Skin epidermis (tissue), 12 donors: ENCODE data around the gene TRIP11.
A peak's percentile ranks its signal among the peaks of the same experiment; 100 is the strongest.

ENCODE experiments used
- H3K27ac ChIP-seq, 21 experiments: fragments of 200-600 bp; sonication (generic) in 11 of 21; one replicate each; pipeline ENCODE4 v1.5.0; 2020; ENCODE audit warnings: mild to moderate bottlenecking in 3 of 21, inconsistent platforms in 2 of 21, moderate library complexity in 2 of 21
- H3K4me3 ChIP-seq, 7 experiments: fragments of 200-600 bp; sonication (generic) in 2 of 7; one replicate each; pipeline ENCODE4 v1.5.0; 2020; ENCODE audit warnings: inconsistent platforms in 2 of 7, mild to moderate bottlenecking in 2 of 7, moderate library complexity in 1 of 7

TRIP11 gene

DNA sequence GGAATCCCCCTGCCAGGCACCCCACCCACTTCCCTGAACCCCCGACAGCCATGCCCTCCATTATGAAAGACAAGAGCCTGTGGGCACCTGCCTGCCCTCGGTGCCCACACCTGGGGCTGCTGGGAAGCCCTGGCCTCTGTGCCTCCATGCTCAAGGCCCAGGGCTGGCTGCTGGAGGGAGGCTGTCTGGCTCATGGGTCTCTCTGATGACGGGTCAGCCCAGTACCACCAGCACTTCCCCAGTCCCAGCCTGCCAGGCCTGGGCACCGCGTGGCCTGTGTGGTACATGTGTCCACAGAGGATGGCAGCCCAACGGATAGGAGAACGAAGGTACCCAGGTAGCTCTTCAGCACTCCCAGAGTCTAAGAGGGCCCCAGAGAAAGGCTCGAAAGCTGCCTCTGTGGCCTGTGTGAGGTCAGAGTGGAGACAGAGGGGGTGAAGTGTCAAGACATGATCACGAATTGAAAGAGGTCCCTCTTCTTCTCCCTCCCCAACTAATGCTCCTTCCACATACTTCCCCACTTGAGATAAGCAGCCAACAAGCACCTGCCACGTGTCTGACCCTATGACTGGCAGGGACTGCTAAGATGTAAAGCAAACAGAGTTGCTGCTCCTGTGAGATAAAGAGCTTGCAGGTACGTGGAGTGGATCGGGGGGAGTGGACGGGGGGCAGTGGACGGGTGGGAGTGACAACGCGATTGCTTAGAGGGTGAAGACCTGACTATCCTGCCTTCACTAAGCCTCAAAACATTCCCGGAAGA lies 113.5 kb downstream of the TRIP11 start:
- Histone ChIP-seq H3K27ac (no peak overlapping the region), H3K4me3 (no peak overlapping the region)

DNA sequence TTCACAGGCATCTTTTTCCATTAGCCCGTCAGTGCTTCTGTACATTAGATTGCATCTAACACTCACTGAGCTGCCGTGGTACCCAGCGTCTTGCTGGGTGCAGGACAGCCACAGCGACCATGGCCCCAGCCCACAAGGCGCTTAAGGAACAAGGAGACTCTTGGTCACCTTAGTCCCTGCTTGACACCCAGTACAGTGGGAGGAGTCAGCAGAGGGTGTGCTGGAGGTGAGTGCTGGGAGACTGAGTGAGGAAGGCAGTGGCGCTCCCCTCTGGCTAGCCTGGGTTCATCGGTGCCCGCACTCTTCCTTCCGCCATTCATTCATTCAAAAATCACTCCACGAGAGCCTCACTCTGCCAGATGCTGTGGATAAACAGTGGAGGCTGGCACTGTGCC lies 114.1 kb downstream of the TRIP11 start:
- H3K4me3 ChIP-seq, result no peak overlapping the region
- peak overlapping the region in 1 of 21 experiments; percentile 36 for H3K27ac ChIP-seq

DNA sequence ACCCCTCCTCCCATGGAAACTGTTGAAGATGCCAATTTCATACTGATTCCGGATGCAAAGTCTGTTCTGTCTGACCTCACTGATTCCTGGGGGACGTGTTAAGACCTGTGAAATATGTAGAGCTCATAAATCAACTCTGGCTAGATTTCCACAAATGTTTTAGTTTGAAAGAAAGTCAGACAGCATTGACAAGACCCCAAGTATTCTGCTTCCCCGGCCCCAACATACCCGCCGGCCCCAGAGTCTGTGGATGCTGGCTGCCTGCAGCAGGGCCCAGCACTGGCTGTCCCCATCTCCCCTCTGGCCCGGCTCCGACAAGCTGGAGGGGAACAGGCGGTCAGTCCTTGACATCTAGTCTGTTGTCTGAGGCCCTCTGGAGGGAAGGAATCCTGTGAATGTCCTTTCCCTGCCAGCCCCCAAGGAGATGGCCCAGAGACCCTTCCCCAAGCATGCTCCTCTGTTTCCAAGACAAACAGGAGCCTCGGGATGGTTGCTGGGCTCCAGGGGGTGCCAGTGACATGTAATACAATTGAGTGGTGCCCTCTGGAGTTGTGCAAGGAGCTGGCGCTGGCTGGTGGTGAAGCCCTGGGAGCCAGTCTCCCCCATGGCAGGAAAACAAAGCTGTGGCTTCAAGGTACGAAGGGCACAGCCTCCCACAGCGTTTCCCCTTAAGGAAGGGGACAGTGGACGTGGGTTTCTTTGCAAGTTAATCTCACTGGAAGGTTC lies 114.7 kb downstream of the TRIP11 start:
- Histone ChIP-seq H3K27ac (peak overlapping the region in 2 of 21 experiments; percentile 16 to 36), H3K4me3 (no peak overlapping the region)

DNA sequence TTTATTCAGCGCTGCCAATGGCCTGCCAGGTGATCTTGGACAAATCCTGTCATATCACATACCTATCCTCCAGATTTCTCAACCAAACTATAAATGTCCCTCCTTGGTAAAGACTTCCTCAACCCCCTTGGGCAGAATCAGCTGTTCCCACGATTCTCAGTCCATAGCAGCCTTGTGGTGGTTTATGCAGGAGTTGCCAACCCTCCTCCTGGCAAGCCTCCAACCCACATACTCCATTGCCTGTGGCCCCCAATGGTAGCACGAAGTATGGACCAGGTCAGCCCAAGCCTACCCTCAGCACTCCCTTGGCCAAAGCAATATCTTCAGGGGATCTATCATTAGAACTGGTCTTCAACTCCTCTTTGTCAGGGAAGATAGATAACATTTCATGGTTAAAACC lies 119.3 kb downstream of the TRIP11 start:
- Histone ChIP-seq H3K27ac (peak overlapping the region in 1 of 21 experiments; percentile 17), H3K4me3 (no peak overlapping the region)

DNA sequence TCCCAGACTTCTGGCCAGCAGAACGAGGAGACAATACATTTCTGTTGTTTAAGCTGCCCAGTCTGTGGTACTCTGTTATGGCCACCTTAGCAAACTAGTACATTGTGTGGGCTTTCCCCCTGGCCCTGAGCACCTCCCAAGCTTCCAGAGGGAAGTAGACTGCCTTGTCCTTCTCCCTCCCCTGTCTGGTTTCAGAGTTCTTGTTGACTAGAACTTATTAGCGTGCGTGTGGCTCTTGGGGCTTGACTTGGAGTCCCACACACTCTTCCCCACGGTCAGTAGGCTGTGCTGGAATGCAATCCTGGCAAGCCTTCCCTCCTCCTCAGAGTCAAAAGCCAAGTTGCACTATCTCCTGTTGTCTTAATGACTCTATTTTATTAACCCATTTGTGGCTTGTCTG lies 120.0 kb downstream of the TRIP11 start:
- Histone ChIP-seq H3K27ac (peak overlapping the region in 1 of 21 experiments; percentile 22), H3K4me3 (no peak overlapping the region)

DNA sequence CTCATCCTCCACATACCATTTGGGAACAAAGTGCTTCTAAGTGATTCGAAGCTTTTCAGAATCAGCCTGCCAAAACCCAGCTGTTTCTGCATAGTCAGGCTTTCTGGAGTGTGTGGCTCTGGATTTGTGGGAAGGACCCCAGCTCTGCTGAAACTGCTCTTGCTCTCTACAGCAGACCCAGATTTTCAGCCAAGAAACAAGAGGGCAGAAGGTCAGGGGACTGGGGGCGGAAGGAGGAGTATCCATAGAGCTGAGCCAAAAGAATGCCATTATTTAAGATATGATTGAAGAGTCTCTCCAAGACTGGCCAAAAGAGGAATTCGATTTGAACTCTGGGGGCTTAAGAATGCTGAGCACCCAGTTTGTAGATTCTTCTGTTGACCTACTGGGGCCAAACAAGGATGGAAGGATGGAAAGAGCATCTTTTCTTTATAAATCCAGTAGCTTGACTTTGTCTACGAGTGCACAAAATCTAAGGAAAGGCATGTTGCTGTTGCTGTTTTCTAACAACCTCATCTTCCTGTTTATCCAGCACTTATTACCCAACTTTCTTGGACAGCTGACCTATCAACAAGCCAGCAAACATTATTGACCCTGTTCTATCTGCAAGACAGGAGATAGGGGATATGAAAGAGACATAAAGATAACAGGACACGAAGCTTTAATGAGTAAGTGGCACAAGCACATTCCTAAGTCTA lies 121.5 kb downstream of the TRIP11 start:
- no peak overlapping the region for H3K4me3 ChIP-seq
- no peak overlapping the region for H3K27ac ChIP-seq
